Measurements from ENCODE around the gene ULBP2. TPM values are rescaled to one million over a fixed set of nuclear protein-coding genes. Genes with fewer than 3 reads are reported as not detected.

The ULBP2 gene
- total RNA-seq, 1 experiment from 2014 or later = 4.9 TPM

DNA sequence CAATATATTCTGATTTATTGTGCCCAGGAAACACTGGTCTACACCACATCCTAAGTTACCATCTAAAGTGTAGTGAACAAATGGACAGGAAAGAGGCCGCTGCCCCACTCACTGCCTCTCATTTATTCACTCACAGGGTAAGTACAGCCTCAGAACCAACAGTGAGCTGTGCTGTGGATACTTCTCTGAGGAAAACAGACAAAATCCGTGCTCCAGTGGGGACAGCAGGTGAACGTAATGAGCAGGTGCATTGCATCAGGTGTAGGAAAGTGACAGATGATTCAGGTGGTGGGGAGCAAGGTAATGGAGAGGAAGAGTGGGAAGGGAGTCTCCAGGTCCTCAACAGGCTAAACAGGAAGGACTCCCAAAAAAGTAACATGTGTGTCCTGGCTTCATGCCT lies 8.4 kb upstream of the ULBP2 start:
- TF ChIP-seq, protein P1, sequence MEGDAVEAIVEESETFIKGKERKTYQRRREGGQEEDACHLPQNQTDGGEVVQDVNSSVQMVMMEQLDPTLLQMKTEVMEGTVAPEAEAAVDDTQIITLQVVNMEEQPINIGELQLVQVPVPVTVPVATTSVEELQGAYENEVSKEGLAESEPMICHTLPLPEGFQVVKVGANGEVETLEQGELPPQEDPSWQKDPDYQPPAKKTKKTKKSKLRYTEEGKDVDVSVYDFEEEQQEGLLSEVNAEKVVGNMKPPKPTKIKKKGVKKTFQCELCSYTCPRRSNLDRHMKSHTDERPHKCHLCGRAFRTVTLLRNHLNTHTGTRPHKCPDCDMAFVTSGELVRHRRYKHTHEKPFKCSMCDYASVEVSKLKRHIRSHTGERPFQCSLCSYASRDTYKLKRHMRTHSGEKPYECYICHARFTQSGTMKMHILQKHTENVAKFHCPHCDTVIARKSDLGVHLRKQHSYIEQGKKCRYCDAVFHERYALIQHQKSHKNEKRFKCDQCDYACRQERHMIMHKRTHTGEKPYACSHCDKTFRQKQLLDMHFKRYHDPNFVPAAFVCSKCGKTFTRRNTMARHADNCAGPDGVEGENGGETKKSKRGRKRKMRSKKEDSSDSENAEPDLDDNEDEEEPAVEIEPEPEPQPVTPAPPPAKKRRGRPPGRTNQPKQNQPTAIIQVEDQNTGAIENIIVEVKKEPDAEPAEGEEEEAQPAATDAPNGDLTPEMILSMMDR (IDR thresholded peaks at IDR 0.05; ENCODE audit: insufficient read depth in 1 of 2, low read depth in 1 of 2, low read length in 1 of 2, severe bottlenecking in 1 of 2, unreplicated experiment in 1 of 2) = no peak
- Histone ChIP-seq H3K27me3 (replicated peaks; ENCODE audit: control insufficient read depth, insufficient read depth, low read length) (no peaks in the 10 kb centered on the region; the same call in none of the 2 replicates), H3K4me1 (no peaks in the 10 kb centered on the region), H3K36me3 (ENCODE audit: control insufficient read depth, insufficient read depth, low read length) (no peaks in the 10 kb centered on the region), H3K9me3 (no peaks in the 10 kb centered on the region), H3K4me3 (ENCODE audit: low read depth, low read length) (no peak overlapping the region)
- Mint-ChIP-seq H3K9me3 (ENCODE audit: unreplicated experiment) (no peaks in the 10 kb centered on the region), H3K27me3 (ENCODE audit: insufficient read depth, unreplicated experiment) (peaks cover 33% of the 10 kb centered on the region), H3K4me3 (ENCODE audit: unreplicated experiment) (peak overlapping the region; percentile 1), H3K36me3 (ENCODE audit: insufficient read depth, unreplicated experiment) (no peaks in the 10 kb centered on the region), H3K4me1 (ENCODE audit: low read depth, unreplicated experiment) (peaks cover 7% of the 10 kb centered on the region), H3K27ac (ENCODE audit: unreplicated experiment) (no peak overlapping the region)
- POLR2A ChIA-PET = no interaction called here
- no TSS peak for BruUV-seq (replicated peaks)
- intact Hi-C loops (cut with micrococcal nuclease; ENCODE audit: unreplicated experiment) = loop anchor here (5.0 to 10.0 kb wide), 2 partner anchors 134 to 401 kb away; partner anchors contain the start of gene ULBP3
- DNase-seq = no peak
- CTCF ChIA-PET = interaction anchor here (0.9 kb wide), 1 partner anchor 92 kb away, joined by 3 read pairs; no protein-coding TSS in a partner anchor

DNA sequence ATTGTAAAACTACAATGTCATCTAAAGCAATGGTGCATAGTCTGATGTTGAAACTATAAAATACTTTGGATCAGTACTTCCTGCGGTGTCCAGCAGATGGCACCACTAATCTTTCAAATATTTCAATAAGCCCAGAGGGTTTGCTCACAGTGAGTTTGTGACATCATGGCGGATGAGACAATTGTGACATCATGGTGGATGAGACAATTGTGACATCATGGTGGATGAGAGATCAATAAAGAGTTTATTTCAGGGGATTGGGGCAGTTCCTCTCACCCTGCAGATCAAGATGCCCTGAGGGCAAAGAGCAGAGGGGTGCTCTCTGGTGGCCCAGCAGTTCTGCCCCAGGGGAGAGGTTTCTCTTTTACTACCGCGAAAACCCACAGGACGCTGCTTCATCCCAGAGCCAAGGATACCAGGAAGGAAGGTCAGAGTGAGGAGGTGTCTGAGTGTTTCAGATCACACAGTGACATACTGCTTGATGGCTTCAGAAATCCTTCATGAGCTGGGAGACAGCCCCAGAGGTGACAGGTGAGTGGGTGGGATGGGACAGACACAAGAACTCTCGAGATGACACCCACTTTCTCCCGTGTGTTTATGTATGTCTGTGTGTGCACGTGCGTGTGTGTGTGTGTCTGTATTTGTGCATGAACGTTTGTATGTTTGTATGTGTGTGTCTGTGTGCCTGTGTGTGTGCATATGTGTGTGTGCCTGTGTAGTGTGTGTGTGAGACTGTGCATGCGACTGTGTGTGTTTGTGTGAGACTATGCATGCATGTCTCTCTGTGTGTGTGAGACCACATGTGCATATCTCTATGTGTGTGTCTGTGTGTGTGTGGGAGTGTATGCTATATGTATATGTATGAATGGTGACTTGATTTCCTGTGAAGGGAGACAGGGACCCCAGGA lies 7.3 kb upstream of the ULBP2 start:
- no peak overlapping the region for H3K4me3 Mint-ChIP-seq (ENCODE audit: unreplicated experiment)
- peaks cover 31% of the 10 kb centered on the region for H3K27me3 Mint-ChIP-seq (ENCODE audit: insufficient read depth, unreplicated experiment)
- Histone ChIP-seq H3K9me3 (no peaks in the 10 kb centered on the region), H3K4me3 (ENCODE audit: low read depth, low read length) (no peak overlapping the region), H3K36me3 (ENCODE audit: control insufficient read depth, insufficient read depth, low read length) (no peaks in the 10 kb centered on the region), H3K4me1 (no peaks in the 10 kb centered on the region), H3K27me3 (replicated peaks; ENCODE audit: control insufficient read depth, insufficient read depth, low read length) (no peaks in the 10 kb centered on the region; the same call in none of the 2 replicates)
- DNase-seq = peak; percentile 49 to 69
- TF ChIP-seq, protein P1 (IDR thresholded peaks at IDR 0.05; ENCODE audit: insufficient read depth in 1 of 2, low read depth in 1 of 2, low read length in 1 of 2, severe bottlenecking in 1 of 2, unreplicated experiment in 1 of 2) = peak; percentile 60 to 74
- no peaks in the 10 kb centered on the region for H3K36me3 Mint-ChIP-seq (ENCODE audit: insufficient read depth, unreplicated experiment)
- CTCF ChIA-PET = no interaction called here
- no TSS peak for BruUV-seq (replicated peaks)
- no peaks in the 10 kb centered on the region for H3K9me3 Mint-ChIP-seq (ENCODE audit: unreplicated experiment)
- intact Hi-C loops (cut with micrococcal nuclease; ENCODE audit: unreplicated experiment) = loop anchor here (1.0 to 10.0 kb wide), 3 partner anchors 83 to 400 kb away; partner anchors contain the start of gene ULBP3
- POLR2A ChIA-PET = no interaction called here
- H3K27ac Mint-ChIP-seq (ENCODE audit: unreplicated experiment) = no peak overlapping the region
- H3K4me1 Mint-ChIP-seq (ENCODE audit: low read depth, unreplicated experiment) = peaks cover 7% of the 10 kb centered on the region

DNA sequence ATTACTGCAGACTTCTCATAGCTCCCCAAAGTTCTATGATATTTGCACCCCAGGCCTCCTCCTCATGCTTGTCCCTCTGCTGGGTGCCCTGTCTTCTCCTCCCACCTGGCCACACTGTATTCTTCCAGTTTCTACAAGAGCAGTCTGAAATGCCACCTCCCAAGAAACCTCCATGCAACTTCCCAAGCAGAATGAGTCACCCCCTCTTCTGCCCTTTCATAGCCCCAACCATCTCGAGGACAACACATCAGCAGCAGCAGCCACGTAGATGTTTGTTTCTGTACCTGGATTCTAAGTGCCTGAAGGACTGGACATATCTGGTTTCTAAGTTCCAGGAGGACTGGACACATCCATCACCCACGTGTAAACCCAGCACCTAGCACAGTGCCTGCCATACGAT lies 6.6 kb upstream of the ULBP2 start:
- Histone ChIP-seq H3K27me3 (replicated peaks; ENCODE audit: control insufficient read depth, insufficient read depth, low read length) (no peaks in the 10 kb centered on the region; the same call in none of the 2 replicates), H3K4me1 (no peaks in the 10 kb centered on the region), H3K36me3 (ENCODE audit: control insufficient read depth, insufficient read depth, low read length) (no peaks in the 10 kb centered on the region), H3K9me3 (no peaks in the 10 kb centered on the region), H3K4me3 (ENCODE audit: low read depth, low read length) (no peak overlapping the region)
- POLR2A ChIA-PET = no interaction called here
- DNase-seq = no peak
- TF ChIP-seq, protein P1 (IDR thresholded peaks at IDR 0.05; ENCODE audit: insufficient read depth in 1 of 2, low read depth in 1 of 2, low read length in 1 of 2, severe bottlenecking in 1 of 2, unreplicated experiment in 1 of 2) = no peak
- Mint-ChIP-seq H3K4me3 (ENCODE audit: unreplicated experiment) (no peak overlapping the region), H3K27ac (ENCODE audit: unreplicated experiment) (no peak overlapping the region), H3K27me3 (ENCODE audit: insufficient read depth, unreplicated experiment) (peaks cover 30% of the 10 kb centered on the region), H3K9me3 (ENCODE audit: unreplicated experiment) (no peaks in the 10 kb centered on the region), H3K36me3 (ENCODE audit: insufficient read depth, unreplicated experiment) (no peaks in the 10 kb centered on the region), H3K4me1 (ENCODE audit: low read depth, unreplicated experiment) (peaks cover 7% of the 10 kb centered on the region)
- intact Hi-C loops (cut with micrococcal nuclease; ENCODE audit: unreplicated experiment) = loop anchor here (10.0 kb wide), 1 partner anchor 400 kb away; no protein-coding TSS in a partner anchor
- CTCF ChIA-PET = no interaction called here
- no TSS peak for BruUV-seq (replicated peaks)

Measured in Caco-2 (cell line).